HG02943 (cell line): ENCODE measurements around the gene PTGIS.

ENCODE experiments used
- ATAC-seq: cut with Tn5 transposase; IDR thresholded peaks from one replicate; pipeline ENCODE4 v1.9.1; 2021; ENCODE audit warnings: mild to moderate bottlenecking, low read depth, moderate library complexity; ENCODE audit not compliant: unreplicated experiment

Gene PTGIS

GRCh38 chr20:49508435-49509199, 59.3 kb downstream of the PTGIS start:
- ATAC-seq = no peak

DNA sequence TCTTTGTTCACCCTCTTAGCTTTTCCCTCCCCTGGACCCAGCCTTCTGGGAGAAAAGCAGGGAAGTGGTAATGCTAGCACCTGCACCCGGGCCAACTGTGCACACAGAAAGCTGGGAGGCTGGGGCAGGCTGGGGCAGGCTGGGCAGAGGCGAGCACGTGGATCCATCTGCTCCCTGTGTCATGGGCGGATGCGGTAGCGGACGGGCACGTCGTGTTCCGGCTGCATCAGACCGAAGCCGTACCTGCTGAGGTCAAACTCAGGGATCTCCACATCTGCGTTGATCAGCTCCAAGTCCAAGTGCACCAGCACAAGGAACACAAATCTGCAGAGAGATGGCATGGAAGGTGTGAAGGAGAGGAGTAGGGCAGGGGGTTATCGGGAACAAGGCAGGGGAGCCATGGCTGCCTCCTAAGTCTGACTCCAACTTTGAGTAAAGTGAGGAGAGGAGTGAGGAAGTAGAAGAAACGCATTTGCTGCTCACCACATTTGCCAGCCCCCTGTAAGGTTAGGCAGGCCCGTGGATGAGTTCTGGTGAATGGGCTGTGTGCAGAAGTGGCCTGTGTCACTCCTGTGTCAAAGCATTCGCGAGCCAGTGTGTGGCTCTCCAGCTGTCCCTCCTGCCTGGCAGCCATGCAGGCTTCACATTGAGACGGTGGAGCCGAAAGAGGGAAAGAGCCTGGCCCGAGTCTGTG, 60.0 kb downstream of the PTGIS start:
- no peak for ATAC-seq

DNA sequence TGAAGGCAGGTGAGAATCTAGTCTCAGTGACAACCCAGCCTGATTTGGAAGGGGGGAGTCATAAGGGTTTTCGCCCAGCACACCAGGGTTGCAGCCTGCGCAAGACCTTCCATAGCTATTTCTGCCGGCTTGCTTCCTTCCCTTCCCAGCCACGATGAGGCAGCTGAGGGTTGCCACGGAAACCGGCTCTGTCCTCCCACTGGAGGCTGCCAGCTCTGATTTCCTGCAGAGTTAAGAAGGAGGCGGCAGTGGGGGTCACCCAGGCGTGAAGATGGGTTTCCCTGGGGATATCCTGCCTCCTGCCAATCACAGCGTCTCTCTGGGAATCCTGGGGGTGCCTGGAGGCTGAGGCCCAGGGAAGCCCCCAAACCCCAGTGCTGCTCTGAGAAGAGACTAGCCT, 62.4 kb downstream of the PTGIS start:
- ATAC-seq = no peak

- no peak for ATAC-seq
These were observed 64.8 kb downstream of the PTGIS start for GRCh38 chr20:49503176-49503575.

- no peak for ATAC-seq
These were observed 66.0 kb downstream of the PTGIS start for GRCh38 chr20:49501917-49502316.

GRCh38 chr20:49497398-49497669, 70.6 kb downstream of the PTGIS start:
- no peak for ATAC-seq

- no peak for ATAC-seq
These were observed 71.2 kb downstream of the PTGIS start for GRCh38 chr20:49496553-49497397.

DNA sequence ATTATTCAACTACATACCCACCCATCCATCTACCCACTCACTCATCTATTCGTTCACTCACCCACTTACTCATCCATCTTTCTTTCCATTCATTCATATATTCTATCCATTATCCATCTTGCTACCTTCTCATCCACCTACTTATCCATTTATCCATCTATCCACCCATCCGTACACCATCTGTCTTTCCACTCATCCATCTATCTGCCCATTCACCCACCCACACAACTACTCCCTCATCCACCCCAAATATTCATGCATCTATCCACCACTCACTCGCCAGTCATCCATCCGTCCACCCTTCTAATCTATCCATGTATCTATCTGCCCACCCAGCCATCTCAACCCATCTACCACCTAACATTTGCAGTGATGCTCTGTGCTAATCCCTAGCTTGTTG, 71.9 kb downstream of the PTGIS start:
- no peak for ATAC-seq

GRCh38 chr20:49490689-49491088, 77.2 kb downstream of the PTGIS start:
- ATAC-seq = no peak

GRCh38 chr20:49489688-49490087, 78.2 kb downstream of the PTGIS start:
- ATAC-seq = no peak

- no peak for ATAC-seq
These were observed 81.9 kb downstream of the PTGIS start for GRCh38 chr20:49486064-49486463.

- ATAC-seq = no peak
These were observed 82.4 kb downstream of the PTGIS start for GRCh38 chr20:49485563-49485962.

GRCh38 chr20:49484180-49485140, 83.5 kb downstream of the PTGIS start:
- ATAC-seq = no peak

DNA sequence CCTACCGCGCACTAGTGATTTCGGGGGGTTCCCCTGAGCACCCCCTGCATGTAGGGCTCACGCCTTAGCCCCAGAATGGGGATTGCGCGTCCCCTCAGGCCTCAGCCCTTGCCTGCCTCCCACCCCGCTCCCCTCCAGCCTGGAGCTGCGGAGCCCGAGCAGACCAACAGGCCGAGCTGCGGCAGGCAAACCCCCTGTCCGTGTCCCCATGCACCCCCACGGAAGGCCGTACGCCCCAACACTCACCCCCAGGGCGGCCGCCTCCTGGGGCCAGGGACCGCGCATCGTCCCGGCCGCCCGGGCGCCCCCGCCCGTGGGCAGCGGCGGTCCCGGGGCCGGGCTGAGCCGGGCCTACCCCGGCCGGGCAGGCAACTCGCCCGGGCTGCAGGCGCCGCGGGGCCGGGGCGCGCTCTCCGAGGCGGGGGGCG, 84.2 kb downstream of the PTGIS start:
- no peak for ATAC-seq

DNA sequence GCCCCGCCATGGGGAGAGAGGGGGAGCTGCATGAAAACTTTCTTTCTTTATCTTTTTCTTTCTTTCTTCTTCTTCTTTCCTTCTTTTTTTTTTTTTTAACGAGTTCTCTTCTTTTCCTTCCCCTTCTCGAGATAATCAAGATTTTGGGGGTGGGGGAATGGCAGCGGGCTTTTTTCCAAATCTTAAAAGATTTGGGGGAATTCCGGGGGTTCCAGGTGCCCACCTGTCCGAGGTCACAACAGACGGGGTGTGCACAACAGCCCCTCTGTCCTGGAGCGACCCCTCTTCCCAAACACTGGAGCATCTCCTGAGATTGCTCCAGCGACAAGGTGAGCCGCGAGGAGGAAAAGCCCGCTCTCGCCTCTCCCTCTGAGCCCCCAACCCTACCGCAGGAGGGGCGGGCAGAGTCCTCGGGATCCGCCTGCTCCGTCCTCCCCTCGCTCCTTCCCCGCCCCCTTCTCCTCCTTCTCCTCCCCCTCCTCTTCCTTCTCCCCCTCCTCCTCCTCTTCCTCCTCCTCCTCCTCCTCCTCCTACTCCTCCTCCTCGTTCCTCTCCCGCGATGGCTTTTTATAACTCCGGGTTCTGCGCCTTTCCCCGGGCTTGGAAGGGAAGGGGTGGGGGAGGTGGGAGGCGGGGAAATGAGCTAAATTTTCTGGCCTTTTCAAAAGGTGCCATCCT, 84.8 kb downstream of the PTGIS start:
- ATAC-seq = no peak

- ATAC-seq = no peak
These were observed 85.3 kb downstream of the PTGIS start, which contains the start of gene KCNB1 for GRCh38 chr20:49482621-49483017. Gene KCNB1, minus strand, starts transcription at chr20:49482668. Its CDS starts 188 bp downstream, at chr20:49482480.

GRCh38 chr20:49482173-49482572, 85.8 kb downstream of the PTGIS start:
- ATAC-seq = no peak

- ATAC-seq = no peak
These were observed 86.8 kb downstream of the PTGIS start for GRCh38 chr20:49481116-49481515.

- no peak for ATAC-seq
These were observed 87.7 kb downstream of the PTGIS start for GRCh38 chr20:49480236-49480635.

- ATAC-seq = no peak
These were observed 88.2 kb downstream of the PTGIS start for GRCh38 chr20:49479785-49480184.
